AG09309 (cell line): ENCODE results near the gene FGF9.

Experiments
- DNase-seq: peaks from one replicate; pipeline ENCODE4 v3.0.0-alpha.2; 2010; ENCODE audit warnings: low read depth
- H3K4me3 ChIP-seq: 2 replicates; pipeline ENCODE4 v1.5.1; 2011; ENCODE audit warnings: mild to moderate bottlenecking, low read depth, low read length, moderate library complexity; ENCODE audit not compliant: control insufficient read depth
- CTCF ChIP-seq: IDR thresholded peaks from 2 replicates; pipeline ENCODE4 v1.5.1; 2011; ENCODE audit warnings: mild to moderate bottlenecking, low read depth, low read length, inconsistent platforms; ENCODE audit not compliant: insufficient read depth, control insufficient read depth; ENCODE audit errors: missing control alignments

The FGF9 gene

GRCh38 chr13:21668732-21669275 is 2.1 kb upstream of the FGF9 start:
- no peak for DNase-seq
- no peak for TF ChIP-seq CTCF
- H3K4me3 ChIP-seq: peak overlapping the region; percentile 51

GRCh38 chr13:21670006-21670882 is 629 bp upstream of the FGF9 start:
- peak overlapping the region; percentile 51 for H3K4me3 ChIP-seq
- no peak for TF ChIP-seq CTCF
- DNase-seq: no peak

- H3K4me3 ChIP-seq: no peak overlapping the region
- no peak for TF ChIP-seq CTCF
- DNase-seq: no peak
Observed at GRCh38 chr13:21671620-21672286, 880 bp downstream of the FGF9 start.

GRCh38 chr13:21672287-21672680 is 1.4 kb downstream of the FGF9 start:
- no peak for TF ChIP-seq CTCF
- no peak for DNase-seq
- no peak overlapping the region for H3K4me3 ChIP-seq

GRCh38 chr13:21672796-21673538 is 2.1 kb downstream of the FGF9 start:
- TF ChIP-seq CTCF: no peak
- no peak overlapping the region for H3K4me3 ChIP-seq
- no peak for DNase-seq

GRCh38 chr13:21673539-21673788 is 2.6 kb downstream of the FGF9 start:
- H3K4me3 ChIP-seq: no peak overlapping the region
- TF ChIP-seq CTCF: no peak
- DNase-seq: no peak
